Activated CD4-positive, alpha-beta T cell treated with anti-CD3 and anti-CD28 coated beads for 36 hours (primary cell): ENCODE data around the gene DRG1. TPM values are rescaled to one million over a fixed set of nuclear protein-coding genes. Genes with fewer than 3 reads are reported as not detected.
A peak's percentile ranks its signal among the peaks of the same experiment; 100 is the strongest.
"Not testable (repeated sequence)": the region's sequence is repeated elsewhere in the genome, so short reads cannot be mapped to it uniquely, and the experiment has no call there.

Experiments used
- ATAC-seq: fragments of 200-7000 bp; cut with Tn5 transposase; one replicate; pipeline ENCODE4 v1.10.0; 2021; ENCODE audit warnings: mild to moderate bottlenecking, moderate library complexity
- CTCF ChIA-PET: fragments of 350-600 bp; sonication (Branson Sonifier 250); formaldehyde crosslinking; loops from one replicate; lab custom pipeline; 2021; ENCODE audit warnings: antibody characterized with exemption; lab: Charles Lee
- POLR2A ChIA-PET: fragments of 350-600 bp; sonication (Branson Sonifier 250); formaldehyde crosslinking; loops from one replicate; lab custom pipeline; 2021; ENCODE audit warnings: antibody characterized with exemption, inconsistent platforms; lab: Charles Lee
- DNase-seq: peaks from one replicate; pipeline ENCODE4 v3.0.0-alpha.2; 2020
- H3K27ac Mint-ChIP-seq: one replicate; pipeline ENCODE4 v1.8.0; 2021; ENCODE audit warnings: mixed read lengths
- H3K27me3 Mint-ChIP-seq: one replicate; pipeline ENCODE4 v1.8.0; 2021; ENCODE audit warnings: mixed read lengths
- H3K36me3 Mint-ChIP-seq: one replicate; pipeline ENCODE4 v1.8.0; 2021; ENCODE audit warnings: low read depth, mixed read lengths
- H3K4me1 Mint-ChIP-seq: one replicate; pipeline ENCODE4 v1.8.0; 2021; ENCODE audit warnings: mixed read lengths
- H3K4me3 Mint-ChIP-seq: one replicate; pipeline ENCODE4 v1.8.0; 2021; ENCODE audit warnings: mild to moderate bottlenecking, moderate library complexity, mixed read lengths
- H3K9me3 Mint-ChIP-seq: one replicate; pipeline ENCODE4 v1.8.0; 2021; ENCODE audit warnings: low read depth, mixed read lengths
- intact Hi-C, 2 experiments: fragments of 100-400 bp; cut with DNase I in 1 of 2; cut with micrococcal nuclease in 1 of 2; formaldehyde crosslinking; loops; one replicate each; pipeline versions ENCODE4 v1.14.2 to v1.15.1; 2022 to 2024; cut with DNase I, micrococcal nuclease
- total RNA-seq, 2 experiments: library from RNA; stranded (reverse); gene quantifications; one replicate each; pipeline ENCODE4 v1.2.3, GENCODE V29; 2021

Gene DRG1
- total RNA-seq, 2 experiments from 2014 or later, result 104 to 106 TPM

DNA sequence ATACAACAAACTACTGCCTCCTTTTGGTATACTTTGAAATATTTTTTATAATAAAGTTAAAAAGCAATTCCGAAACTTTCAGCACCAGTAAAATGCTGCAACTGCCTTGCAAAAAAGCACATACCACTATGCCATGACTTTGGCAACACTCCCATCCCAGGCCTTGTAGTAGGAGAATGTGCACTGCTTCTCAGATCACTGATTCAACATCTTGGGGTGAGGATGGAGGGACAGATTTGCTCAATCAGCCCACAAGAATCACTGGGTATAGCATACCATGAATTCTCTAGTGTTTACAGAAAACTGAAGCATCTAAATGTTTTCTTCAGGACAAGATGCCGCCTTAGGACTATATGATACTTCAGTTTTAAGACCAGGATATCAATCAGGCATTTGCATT is 75.3 kb downstream of the DRG1 start:
- no peaks in the 10 kb centered on the region for H3K9me3 Mint-ChIP-seq
- no peak overlapping the region for H3K4me3 Mint-ChIP-seq
- H3K27me3 Mint-ChIP-seq, result no peaks in the 10 kb centered on the region
- peaks cover 47% of the 10 kb centered on the region for H3K36me3 Mint-ChIP-seq
- no peak overlapping the region for H3K27ac Mint-ChIP-seq
- peaks cover 29% of the 10 kb centered on the region for H3K4me1 Mint-ChIP-seq
- CTCF ChIA-PET, result no interaction called here
- POLR2A ChIA-PET, result no interaction called here
- DNase-seq (no peak), ATAC-seq (no peak)
- intact Hi-C loops, result no loop called here

DNA sequence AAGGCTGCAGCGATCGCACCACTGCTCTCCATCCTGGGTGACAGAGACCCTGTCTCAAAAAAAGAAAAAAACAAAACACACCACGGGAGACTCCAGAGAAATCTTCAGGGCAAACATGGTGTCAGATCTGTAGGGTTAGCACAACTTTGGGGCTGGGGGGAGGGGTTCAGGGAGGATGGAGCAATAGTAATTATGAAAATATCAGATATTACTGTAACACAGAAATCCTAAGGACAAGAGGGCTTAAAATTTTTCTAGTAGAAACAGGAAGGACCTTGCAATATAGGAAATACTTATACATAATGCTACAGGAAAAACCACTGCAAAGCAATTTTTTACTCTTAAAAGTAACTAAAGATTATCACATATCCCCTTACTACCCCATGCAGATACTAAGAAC is 76.4 kb downstream of the DRG1 start:
- peak overlapping the region; percentile 5 for H3K27ac Mint-ChIP-seq
- H3K4me3 Mint-ChIP-seq, result no peak overlapping the region
- intact Hi-C loops, result no loop called here
- peaks cover 29% of the 10 kb centered on the region for H3K4me1 Mint-ChIP-seq
- DNase-seq, result no peak
- ChIA-PET CTCF (no interaction called here), POLR2A (interaction anchor here (0.7 kb wide), 1 partner anchor 58 kb away, joined by 3 read pairs; no protein-coding TSS in a partner anchor)
- peak; percentile 51 for ATAC-seq
- H3K36me3 Mint-ChIP-seq, result peaks cover 54% of the 10 kb centered on the region
- H3K27me3 Mint-ChIP-seq, result no peaks in the 10 kb centered on the region
- no peaks in the 10 kb centered on the region for H3K9me3 Mint-ChIP-seq

DNA sequence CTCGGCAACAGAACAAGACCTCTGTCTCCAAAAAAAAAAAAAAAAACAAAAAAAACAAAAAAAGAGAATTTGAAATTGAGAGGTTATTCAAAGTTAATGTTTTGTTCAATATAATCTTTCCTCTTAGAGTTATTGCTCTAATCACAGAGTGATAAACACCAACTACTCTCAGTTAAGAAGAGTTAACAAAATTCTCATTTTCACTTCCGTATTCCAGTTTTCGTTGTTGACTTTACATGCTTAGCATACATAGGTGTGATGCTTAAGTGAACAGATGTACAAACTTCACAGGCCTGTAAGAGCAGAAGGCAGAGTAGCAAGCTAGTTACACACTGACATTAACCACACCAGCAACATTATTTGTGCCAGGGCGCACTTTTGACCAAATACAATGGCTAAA is 77.9 kb downstream of the DRG1 start:
- ATAC-seq (no peak), DNase-seq (no peak)
- H3K9me3 Mint-ChIP-seq, result no peaks in the 10 kb centered on the region
- H3K36me3 Mint-ChIP-seq, result peaks cover 57% of the 10 kb centered on the region
- peaks cover 23% of the 10 kb centered on the region for H3K4me1 Mint-ChIP-seq
- no peaks in the 10 kb centered on the region for H3K27me3 Mint-ChIP-seq
- intact Hi-C loops, result no loop called here
- CTCF ChIA-PET, result no interaction called here
- H3K27ac Mint-ChIP-seq, result no peak overlapping the region
- POLR2A ChIA-PET, result interaction anchor here (0.7 kb wide), 1 partner anchor 133 kb away, joined by 3 read pairs; no protein-coding TSS in a partner anchor
- no peak overlapping the region for H3K4me3 Mint-ChIP-seq

DNA sequence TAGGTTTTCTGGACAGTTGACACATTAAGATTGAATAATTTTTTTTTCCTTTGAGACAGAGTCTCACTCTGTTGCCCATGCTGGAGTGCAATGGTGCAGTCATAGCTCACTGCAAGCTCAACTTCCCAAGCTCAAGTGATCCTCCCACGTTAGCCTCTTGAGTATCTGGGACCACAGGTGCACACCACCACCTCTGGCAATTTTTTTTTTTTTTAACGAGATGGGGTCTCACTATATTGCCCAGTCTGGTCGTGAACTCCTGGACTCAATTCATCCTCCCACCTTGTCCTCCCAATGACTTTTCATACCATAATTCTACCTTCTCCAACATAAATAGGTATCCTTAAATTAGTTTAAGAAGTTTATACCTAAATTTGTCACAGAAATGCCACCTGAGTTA is 81.7 kb downstream of the DRG1 start:
- no peak for ATAC-seq
- H3K36me3 Mint-ChIP-seq, result peaks cover 74% of the 10 kb centered on the region
- CTCF ChIA-PET, result interaction anchor here (0.6 kb wide), 1 partner anchor 148 kb away, joined by 3 read pairs; no protein-coding TSS in a partner anchor
- no peak overlapping the region for H3K27ac Mint-ChIP-seq
- no peaks in the 10 kb centered on the region for H3K9me3 Mint-ChIP-seq
- H3K27me3 Mint-ChIP-seq, result no peaks in the 10 kb centered on the region
- DNase-seq, result no peak
- POLR2A ChIA-PET, result interaction anchor here (0.6 kb wide), 1 partner anchor 183 kb away, joined by 4 read pairs; no protein-coding TSS in a partner anchor
- intact Hi-C loops, result no loop called here
- H3K4me1 Mint-ChIP-seq, result peaks cover 33% of the 10 kb centered on the region
- H3K4me3 Mint-ChIP-seq, result no peak overlapping the region

DNA sequence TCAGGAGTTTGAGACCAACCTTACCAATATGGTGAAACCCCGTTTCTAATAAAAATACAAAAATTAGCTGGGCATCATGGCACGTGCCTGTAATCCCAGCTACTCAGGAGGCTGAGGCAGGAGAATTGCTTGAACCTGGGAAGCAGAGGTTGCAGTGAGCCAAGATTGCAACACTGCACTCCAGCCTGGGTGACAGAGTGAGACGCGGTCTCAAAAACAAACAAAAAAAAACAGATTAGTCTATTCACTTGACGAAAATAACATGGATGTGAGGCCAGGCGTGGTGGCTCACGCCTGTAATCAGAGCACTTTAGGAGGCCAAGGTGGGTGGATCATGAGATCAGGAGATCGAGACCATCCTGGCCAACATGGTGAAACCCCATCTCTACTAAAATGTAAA is 83.1 kb downstream of the DRG1 start:
- DNase-seq, intact Hi-C loops, POLR2A ChIA-PET, H3K9me3 Mint-ChIP-seq, ATAC-seq, H3K27me3 Mint-ChIP-seq, H3K4me3 Mint-ChIP-seq, H3K27ac Mint-ChIP-seq: not testable (repeated sequence)
- peaks cover 77% of the 10 kb centered on the region for H3K36me3 Mint-ChIP-seq
- CTCF ChIA-PET, result interaction anchor here (1.2 kb wide), 1 partner anchor 10 kb away, joined by 3 read pairs; no protein-coding TSS in a partner anchor
- H3K4me1 Mint-ChIP-seq, result peaks cover 29% of the 10 kb centered on the region

Other genes starting within 250 kb of the DRG1 start
- gene RNF185, start 239.4 kb upstream of the DRG1 start, total RNA-seq, result 10 to 100 TPM; 15.7 to 16.1 TPM
- gene LIMK2, start 187.3 kb upstream of the DRG1 start, total RNA-seq, result 10 to 100 TPM; 31.8 to 34.4 TPM
- 10 to 100 TPM; 14.2 to 15.1 TPM for gene PIK3IP1, start 107.1 kb upstream of the DRG1 start, total RNA-seq
- gene PATZ1, start 53.3 kb upstream of the DRG1 start, total RNA-seq, result 10 to 100 TPM; 22.9 to 23.9 TPM
- gene EIF4ENIF1, start 90.2 kb downstream of the DRG1 start, total RNA-seq, result 10 to 100 TPM; 45.4 to 75.0 TPM
- gene SFI1, start 96.9 kb downstream of the DRG1 start, total RNA-seq, result 100 to 1,000 TPM; 221 to 234 TPM